PC-9 (cell line): ENCODE data around the gene RGS11.

Experiments used
- CTCF ChIP-seq: fragments of 200-600 bp; sonication (generic); conservative IDR thresholded peaks from 2 replicates; pipeline ENCODE4 v1.6.1; 2017; ENCODE audit warnings: mixed run types, antibody characterized with exemption, mild to moderate bottlenecking, moderate library complexity
- EZH2 ChIP-seq: fragments of 200-600 bp; sonication (generic); IDR thresholded peaks from 2 replicates; pipeline ENCODE4 v1.8.0; 2017; ENCODE audit warnings: antibody characterized with exemption, low read depth

DNA sequence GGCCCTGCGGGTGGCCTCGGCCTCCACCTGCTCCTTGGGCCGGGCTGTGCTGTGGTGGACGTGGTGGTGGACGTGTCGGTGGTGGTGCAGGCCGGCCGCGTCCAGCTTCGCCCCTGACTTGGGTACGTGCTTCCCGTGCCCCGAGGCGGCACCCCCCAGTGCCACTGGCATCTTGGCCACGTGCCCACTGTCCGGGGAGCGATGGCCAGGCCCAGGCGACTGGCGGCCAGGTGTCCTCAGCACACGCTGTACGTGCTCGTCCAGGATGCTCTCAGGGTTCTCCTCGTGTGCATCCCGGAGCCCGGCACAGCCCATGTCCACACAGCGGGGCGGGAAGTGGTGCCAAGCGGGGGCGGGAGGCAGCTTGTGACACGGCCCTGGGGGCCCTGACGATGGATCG is 22.1 kb upstream of the RGS11 start:
- TF ChIP-seq CTCF (no peak), EZH2 (no peak)
